Limb (tissue), 2 donors: ENCODE results near the gene UBAP2.
"Not testable (repeated sequence)": the region's sequence is repeated elsewhere in the genome, so short reads cannot be mapped to it uniquely, and the experiment has no call there.

Source experiments
- DNase-seq, 2 donors: peaks; one replicate each; pipeline ENCODE4 v3.0.0-alpha.2; 2016; ENCODE audit errors: extremely low spot score in 2 of 2

The UBAP2 gene

GRCh38 chr9:33976414-33976813, 72.3 kb downstream of the UBAP2 start:
- no peak for DNase-seq

- DNase-seq, result no peak
These were observed 76.0 kb downstream of the UBAP2 start for GRCh38 chr9:33972698-33973097.

- DNase-seq, result no peak
These were observed 84.5 kb downstream of the UBAP2 start for GRCh38 chr9:33964086-33964768.

GRCh38 chr9:33962468-33962867, 86.2 kb downstream of the UBAP2 start:
- not testable (repeated sequence) for DNase-seq

- DNase-seq, result no peak
These were observed 89.0 kb downstream of the UBAP2 start for GRCh38 chr9:33959725-33960124.

GRCh38 chr9:33956544-33956943, 92.1 kb downstream of the UBAP2 start:
- no peak for DNase-seq

GRCh38 chr9:33952066-33952465, 96.6 kb downstream of the UBAP2 start:
- DNase-seq, result no peak

GRCh38 chr9:33950371-33950770, 98.3 kb downstream of the UBAP2 start:
- DNase-seq, result no peak

GRCh38 chr9:33946779-33947535, 101.7 kb downstream of the UBAP2 start:
- no peak for DNase-seq

GRCh38 chr9:33943389-33943788, 105.3 kb downstream of the UBAP2 start:
- DNase-seq, result no peak

GRCh38 chr9:33942471-33943083, 106.1 kb downstream of the UBAP2 start:
- DNase-seq, result no peak

- DNase-seq, result no peak
These were observed 108.5 kb downstream of the UBAP2 start for GRCh38 chr9:33939924-33940874.

GRCh38 chr9:33934188-33934878, 114.4 kb downstream of the UBAP2 start:
- no peak for DNase-seq

GRCh38 chr9:33932078-33932807, 116.4 kb downstream of the UBAP2 start:
- DNase-seq, result no peak

- no peak for DNase-seq
These were observed 117.4 kb downstream of the UBAP2 start for GRCh38 chr9:33931326-33931725.

GRCh38 chr9:33927694-33928093, 121.0 kb downstream of the UBAP2 start:
- no peak for DNase-seq

- no peak for DNase-seq
These were observed 121.8 kb downstream of the UBAP2 start for GRCh38 chr9:33926746-33927485.

GRCh38 chr9:33924978-33925797, 123.5 kb downstream of the UBAP2 start:
- peak in 1 of 2 donors; percentile 56 for DNase-seq
